Measurements from ENCODE around the gene RUNX2.
"Not testable (repeated sequence)": the region's sequence is repeated elsewhere in the genome, so short reads cannot be mapped to it uniquely, and the experiment has no call there.

The RUNX2 gene

GRCh38 chr6:45455408-45455807 lies 127.3 kb downstream of the RUNX2 start:
- no peak for DNase-seq (ENCODE audit: low read depth in 2 of 2)

DNA sequence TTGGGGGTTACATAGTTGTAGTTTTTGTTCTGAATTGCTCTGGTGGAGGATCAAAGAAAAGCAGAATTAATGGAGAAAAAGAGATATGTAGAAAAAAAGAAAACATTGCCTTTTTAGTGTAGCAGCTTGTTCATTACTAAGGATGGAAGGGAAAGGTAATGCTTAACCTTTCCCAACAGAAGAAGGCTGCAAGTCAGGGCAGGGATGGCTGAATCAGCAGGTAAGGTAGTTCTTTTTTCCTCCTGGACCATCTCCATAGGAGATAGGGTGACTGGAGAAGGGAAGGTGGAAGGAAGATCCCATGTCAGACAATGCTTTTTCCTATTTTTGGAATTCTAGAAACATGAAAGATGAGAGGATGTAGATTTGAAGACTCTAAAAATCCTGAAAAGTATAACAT lies 129.0 kb downstream of the RUNX2 start:
- DNase-seq (ENCODE audit: low read depth in 2 of 2): no peak

DNA sequence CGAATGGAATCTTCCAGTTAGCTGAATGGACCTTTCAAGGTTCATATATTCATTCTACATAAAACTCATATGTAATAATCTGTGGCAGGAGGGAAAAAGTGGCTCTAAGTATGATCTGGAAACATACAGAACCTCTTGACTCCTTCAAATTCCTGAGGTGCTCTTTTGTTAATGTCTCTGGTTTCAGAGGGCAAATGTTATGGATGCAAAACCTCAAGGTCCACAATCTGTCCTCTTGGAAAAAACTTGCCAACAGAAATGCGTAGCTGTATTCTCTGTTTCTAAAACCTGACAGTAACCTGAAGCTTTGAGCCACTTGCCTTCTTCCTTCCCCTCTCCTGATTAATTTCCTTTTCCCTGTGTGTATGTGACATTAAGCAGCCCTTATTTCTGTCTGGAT lies 130.5 kb downstream of the RUNX2 start:
- DNase-seq (ENCODE audit: low read depth in 2 of 2): no peak

DNA sequence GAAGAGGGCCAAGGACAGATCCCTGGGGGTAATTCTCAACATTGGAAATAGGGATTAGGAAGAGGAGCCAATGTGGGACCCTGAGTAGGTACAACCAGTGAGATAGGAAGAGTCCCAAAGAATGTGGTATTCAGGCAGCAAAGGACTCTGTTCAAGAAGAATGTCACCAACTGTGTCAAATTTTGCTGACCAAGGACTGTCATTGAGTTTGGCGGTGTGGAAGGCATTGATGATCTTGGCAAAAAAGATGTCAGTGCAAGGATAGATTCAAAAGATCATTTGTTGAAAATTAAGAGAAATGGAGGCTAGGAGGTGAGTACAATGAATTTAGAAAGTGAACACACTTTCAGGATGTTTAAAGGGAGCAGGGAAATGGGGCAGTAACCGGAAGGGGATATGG lies 132.0 kb downstream of the RUNX2 start:
- DNase-seq (ENCODE audit: low read depth in 2 of 2): no peak

DNA sequence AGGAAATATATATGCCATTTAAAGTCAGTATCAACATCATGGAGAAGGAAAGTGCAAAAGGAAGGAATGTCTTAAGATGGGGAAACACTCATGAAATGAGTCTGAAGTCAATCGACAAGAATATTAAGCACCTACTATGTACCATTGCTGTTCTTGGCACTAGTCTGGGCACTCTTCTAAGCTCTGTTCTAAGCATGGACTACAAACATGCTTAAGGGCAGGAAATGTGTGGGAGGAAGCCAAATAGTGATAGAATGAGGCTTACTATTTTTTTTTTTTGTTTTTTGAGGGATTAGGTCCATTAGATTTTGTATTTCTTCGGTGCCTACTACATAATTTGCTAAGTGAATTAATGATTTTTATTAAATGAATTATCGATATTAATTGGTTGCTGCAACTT lies 133.4 kb downstream of the RUNX2 start:
- no peak for DNase-seq (ENCODE audit: low read depth in 2 of 2)

- no peak for DNase-seq (ENCODE audit: low read depth in 2 of 2)
Observed at GRCh38 chr6:45462190-45463134, 134.3 kb downstream of the RUNX2 start.

DNA sequence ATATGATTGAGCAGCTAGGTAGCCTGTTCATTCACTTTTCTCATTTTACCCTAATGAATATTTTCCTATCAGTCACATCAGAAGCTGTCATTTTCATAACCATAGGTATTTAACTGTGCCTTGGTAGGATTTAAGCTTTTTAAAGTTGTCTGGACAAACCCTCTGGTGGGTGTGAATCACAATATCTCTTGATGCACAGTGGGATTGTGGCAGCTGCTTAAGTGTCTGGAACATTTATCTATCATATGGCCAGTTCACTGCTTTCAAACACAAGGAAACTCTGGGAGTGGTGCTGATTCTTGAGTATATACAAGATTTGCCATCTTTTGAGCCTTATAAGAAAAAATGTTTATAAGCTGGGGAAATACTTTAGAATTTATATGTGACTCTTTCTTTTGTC lies 136.6 kb downstream of the RUNX2 start:
- no peak for DNase-seq (ENCODE audit: low read depth in 2 of 2)

DNA sequence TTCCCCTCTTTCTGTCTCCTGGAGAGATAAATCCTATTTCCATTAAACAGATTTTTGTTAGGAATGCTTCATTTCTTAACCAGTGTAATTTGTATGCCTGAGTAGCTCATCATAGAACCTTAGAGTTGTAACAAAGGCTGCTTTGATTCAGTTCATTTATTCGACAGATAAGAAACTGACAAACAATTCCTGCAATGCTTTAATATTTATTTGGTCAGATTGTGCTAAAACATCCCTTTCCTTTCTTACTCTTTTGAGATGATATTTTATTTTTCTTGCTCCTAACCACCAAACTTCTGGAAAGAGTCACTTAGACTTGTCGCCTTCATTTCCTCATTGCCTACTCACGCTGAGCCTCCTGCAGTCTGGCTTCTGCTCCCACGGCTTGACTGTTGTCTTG lies 138.6 kb downstream of the RUNX2 start:
- DNase-seq (ENCODE audit: low read depth in 2 of 2): no peak

GRCh38 chr6:45467417-45467816 lies 139.3 kb downstream of the RUNX2 start:
- DNase-seq (ENCODE audit: low read depth in 2 of 2): not testable (repeated sequence)

GRCh38 chr6:45467853-45468252 lies 139.7 kb downstream of the RUNX2 start:
- DNase-seq (ENCODE audit: low read depth in 2 of 2): no peak

- no peak for DNase-seq (ENCODE audit: low read depth in 2 of 2)
Observed at GRCh38 chr6:45469663-45470062, 141.5 kb downstream of the RUNX2 start.

DNA sequence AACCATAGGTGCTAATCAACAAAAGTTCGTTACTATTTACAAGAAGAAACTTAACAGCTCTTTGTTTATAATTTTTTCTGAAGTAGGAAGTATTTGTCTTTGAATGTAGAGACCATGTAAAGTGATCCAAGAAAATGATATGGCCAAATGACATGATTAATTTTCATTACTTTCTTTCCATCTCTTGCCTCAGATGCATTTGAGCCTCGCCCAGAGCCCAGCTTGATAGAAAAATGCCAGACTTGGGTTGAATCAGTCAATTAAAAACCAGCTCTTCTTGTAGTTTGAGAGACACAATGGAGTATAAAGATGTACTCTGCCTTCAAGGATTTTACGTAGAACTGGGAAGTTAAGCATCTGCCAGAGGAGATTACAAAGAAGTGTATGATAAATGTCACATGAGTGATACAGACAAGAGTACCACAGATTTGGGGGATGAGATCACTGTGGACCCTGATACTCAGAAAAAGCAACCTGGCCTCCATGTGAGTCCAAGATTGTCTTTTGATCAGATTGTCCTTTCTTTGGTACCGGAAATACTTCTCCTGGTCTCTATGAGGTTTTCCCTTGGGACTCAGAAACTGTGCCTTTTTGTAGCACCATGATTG lies 142.1 kb downstream of the RUNX2 start:
- no peak for DNase-seq (ENCODE audit: low read depth in 2 of 2)

DNA sequence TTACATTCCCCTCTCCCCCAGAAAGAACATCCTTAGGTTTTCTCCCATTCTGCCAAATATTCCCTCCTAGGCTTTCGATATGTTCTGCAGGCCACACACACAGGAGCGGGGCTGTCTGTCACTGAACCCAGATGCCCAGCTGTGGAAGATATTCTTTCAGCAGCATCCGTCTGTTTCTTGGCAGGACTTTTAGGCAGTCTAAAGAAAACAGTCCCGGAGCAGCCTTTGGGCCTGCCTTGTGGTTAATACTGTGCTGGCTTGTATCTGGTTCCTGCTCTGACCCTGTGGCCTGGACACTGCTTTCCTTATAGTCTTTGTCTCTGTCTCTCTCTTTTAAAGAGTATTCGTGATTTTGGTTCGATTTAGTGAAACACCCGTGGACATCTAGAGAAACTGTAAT lies 144.3 kb downstream of the RUNX2 start:
- DNase-seq (ENCODE audit: low read depth in 2 of 2): no peak

DNA sequence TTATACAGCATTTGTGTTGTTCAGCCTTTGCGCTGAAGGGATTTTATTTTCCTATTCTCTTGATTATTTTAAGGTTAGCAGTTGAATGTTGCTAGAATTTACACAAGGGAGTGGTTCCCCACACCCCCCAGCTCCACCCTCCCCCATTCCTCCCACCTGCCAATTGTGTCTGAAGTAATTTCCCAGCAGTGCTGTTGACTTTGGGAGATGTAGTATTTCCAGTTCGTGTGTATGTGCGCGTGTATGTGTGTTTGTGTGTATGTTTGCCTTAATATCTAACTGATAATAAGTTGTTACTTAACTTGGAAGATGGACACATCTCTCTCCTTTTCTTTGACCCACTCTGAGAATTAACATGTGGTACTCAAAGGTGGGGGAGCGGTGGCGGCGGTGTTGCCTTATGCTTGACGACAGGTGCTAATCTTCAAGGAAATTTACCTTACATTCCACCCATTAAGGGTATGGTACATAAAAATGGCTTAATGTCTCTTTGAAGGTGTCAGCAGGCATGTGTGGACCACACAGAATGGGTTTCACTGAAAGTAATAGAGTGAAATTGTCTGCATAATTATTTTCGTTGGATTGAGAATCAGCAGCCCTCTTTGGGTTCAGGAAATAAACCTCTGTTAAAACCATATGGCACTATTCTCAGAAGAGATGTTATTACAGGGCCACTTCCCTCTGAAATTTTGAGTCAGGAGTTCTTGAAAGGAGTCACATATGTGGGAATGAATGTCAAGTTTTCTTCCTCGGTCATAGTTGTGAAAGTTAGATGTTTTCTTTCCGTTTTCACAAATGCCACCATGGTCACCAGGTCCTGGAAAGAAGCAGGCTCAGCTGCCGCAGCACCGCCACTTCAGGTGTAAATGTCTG lies 145.2 kb downstream of the RUNX2 start:
- DNase-seq (ENCODE audit: low read depth in 2 of 2): no peak

GRCh38 chr6:45474376-45474775 lies 146.2 kb downstream of the RUNX2 start:
- no peak for DNase-seq (ENCODE audit: low read depth in 2 of 2)

DNA sequence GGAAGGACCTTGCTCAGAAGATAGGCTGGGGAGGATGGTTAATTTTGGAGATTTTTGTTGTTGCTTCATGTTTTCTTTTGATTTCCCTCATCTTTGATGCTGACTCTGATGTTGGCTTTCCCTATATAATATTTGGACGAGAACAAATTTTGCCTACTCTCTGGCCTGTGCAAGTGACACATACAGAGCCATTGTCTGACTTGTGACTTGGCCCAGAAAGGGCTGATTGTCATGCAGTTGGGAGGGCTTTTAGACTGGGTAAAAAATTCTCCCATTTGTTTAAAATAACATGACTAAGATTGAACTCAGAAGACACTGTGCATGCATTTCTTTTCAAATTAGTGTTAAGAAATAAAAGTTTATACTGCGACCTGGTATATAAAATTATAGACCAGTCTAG lies 148.2 kb downstream of the RUNX2 start:
- DNase-seq (ENCODE audit: low read depth in 2 of 2): no peak

- no peak for DNase-seq (ENCODE audit: low read depth in 2 of 2)
Observed at GRCh38 chr6:45477278-45477677, 149.1 kb downstream of the RUNX2 start.

GRCh38 chr6:45477790-45478189 lies 149.7 kb downstream of the RUNX2 start:
- DNase-seq (ENCODE audit: low read depth in 2 of 2): no peak

DNA sequence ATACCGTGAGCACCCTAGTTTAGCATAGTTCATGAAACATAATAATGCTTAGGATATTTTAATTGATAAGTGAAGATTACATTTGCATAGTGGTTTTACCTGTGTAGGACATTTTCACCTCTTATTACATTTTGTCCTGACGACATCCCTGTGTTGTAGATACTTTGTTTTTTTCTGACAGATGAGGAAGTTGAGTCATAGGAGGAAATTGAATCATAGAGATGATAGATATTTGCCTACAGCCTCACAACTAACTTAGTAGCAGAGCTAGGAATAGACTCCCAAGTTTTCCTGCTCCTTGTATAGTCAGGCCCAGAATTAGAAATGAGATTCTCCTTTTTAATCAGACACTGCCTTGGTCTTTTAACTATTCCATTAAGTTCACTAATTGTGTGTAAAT lies 150.1 kb downstream of the RUNX2 start:
- no peak for DNase-seq (ENCODE audit: low read depth in 2 of 2)

DNA sequence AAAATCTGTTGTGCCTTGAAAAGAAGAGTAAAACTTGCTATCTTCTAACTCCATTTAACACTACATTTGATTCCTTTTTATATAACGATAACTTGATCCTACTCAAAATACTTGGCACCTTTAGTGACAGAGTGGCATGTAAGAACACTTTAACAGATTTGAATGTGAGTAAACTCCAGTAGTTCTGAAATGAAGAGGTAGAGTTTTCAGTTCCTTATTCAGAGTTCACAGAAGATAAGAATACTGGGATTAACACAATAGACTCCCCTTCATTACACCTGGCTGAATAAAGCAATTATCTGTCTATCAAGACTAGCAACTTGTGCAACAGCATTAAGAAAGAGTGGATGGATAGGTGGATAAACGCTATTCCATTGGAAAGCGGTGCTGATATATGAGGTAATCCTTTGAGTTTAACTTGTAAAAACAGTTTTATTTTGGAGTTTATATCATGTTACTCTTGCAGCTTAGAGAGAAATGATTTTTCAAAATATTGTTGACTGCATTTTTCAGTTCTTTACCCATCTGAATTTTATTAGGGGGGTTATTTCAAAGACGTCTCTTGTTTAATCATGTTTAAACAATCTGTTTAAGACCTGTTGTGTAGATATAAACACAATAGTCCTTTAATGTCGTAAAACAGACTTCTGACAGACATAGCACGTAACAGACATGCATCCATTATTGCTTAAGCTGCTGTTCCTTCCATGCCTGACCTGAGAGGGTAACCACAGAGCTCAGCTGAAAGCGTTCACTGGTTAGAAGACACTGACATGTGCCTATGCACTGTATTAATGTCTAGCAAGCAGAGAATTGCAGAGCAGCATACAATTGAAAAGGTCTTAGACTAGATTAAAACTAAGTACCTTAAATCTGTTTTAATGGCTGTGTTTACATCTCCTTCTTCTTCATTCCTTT lies 152.0 kb downstream of the RUNX2 start:
- no peak for DNase-seq (ENCODE audit: low read depth in 2 of 2)

GRCh38 chr6:45480752-45481415 lies 152.8 kb downstream of the RUNX2 start:
- no peak for DNase-seq (ENCODE audit: low read depth in 2 of 2)

Data from stimulated activated CD4-positive, alpha-beta T cell treated with anti-CD3 and anti-CD28 coated beads, Interleukin-12 subunit alpha, Interleukin-12 subunit beta, amount 100 ng/mL, for 24 hours (primary cell).